Renal cortical epithelial cell (primary cell): ENCODE measurements around the gene NXN. TPM values are rescaled to one million over a fixed set of nuclear protein-coding genes. Genes with fewer than 3 reads are reported as not detected.
A peak's percentile ranks its signal among the peaks of the same experiment; 100 is the strongest.
"Not testable (repeated sequence)": the region's sequence is repeated elsewhere in the genome, so short reads cannot be mapped to it uniquely, and the experiment has no call there.

Experiments
- DNase-seq: peaks from one replicate; pipeline ENCODE4 v3.0.0-alpha.2; 2011; ENCODE audit warnings: low read depth
- total RNA-seq: library from RNA; depleted of rRNA; stranded (reverse); fragments of >200 nt; gene quantifications from 2 replicates; pipeline ENCODE4 v1.2.3, GENCODE V29; 2014

The NXN gene
- total RNA-seq, 1 donor from 2014 or later: 57.7 TPM

- DNase-seq: no peak
These were observed 25.8 kb downstream of the NXN start for GRCh38 chr17:953767-954166.

DNA sequence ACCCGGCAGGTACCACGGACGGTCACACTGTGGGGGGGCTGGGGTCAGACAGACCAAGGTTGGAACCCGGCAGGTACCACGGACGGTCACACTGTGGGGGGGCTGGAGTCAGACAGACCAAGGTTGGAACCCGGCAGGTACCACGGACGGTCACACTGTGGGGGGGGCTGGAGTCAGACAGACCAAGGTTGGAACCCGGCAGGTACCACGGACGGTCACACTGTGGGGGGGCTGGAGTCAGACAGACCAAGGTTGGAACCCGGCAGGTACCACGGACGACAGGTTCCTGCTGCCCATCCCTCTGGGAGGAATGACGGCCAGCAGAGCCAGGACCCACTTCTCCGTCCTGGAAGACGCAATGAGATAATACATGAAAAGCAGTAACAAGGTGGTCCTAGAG, 27.0 kb downstream of the NXN start:
- not testable (repeated sequence) for DNase-seq

- DNase-seq: peak; percentile 90
These were observed 28.0 kb downstream of the NXN start for GRCh38 chr17:951325-952132.

DNA sequence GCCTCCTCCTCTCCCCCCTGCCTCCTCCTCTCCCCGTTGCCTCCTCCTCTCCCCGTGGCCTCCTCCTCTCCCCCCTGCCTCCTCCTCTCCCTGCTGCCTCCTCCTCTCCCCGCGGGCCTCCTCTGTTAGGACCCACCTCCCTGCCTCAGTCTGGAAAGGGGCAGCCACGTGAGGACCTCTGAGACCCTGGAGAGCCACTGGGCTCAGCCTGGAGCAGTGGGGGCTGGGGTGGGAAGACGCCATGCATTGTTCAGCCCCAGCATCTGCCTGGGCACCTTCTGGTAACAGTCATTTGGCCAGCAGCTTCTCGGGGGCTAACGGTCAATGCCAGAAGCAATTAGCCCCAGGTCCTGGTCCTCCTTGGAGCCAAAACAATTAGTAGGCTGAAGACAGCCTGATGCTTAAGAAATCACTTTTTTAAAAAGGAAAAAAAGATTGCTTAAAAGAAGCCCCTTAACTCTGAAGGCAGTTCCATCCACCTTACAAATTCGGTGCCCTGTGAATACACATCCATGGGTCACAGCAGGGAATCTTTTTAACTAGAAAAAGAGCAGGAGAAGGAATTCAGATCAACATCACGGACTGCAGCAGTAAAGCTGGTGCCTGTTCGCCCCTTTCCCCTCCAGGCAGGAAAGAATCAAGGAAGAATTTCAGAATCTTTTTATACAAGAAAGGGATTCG, 29.8 kb downstream of the NXN start:
- DNase-seq: no peak

- peak; percentile 65 for DNase-seq
These were observed 31.2 kb downstream of the NXN start for GRCh38 chr17:948284-948852.

DNA sequence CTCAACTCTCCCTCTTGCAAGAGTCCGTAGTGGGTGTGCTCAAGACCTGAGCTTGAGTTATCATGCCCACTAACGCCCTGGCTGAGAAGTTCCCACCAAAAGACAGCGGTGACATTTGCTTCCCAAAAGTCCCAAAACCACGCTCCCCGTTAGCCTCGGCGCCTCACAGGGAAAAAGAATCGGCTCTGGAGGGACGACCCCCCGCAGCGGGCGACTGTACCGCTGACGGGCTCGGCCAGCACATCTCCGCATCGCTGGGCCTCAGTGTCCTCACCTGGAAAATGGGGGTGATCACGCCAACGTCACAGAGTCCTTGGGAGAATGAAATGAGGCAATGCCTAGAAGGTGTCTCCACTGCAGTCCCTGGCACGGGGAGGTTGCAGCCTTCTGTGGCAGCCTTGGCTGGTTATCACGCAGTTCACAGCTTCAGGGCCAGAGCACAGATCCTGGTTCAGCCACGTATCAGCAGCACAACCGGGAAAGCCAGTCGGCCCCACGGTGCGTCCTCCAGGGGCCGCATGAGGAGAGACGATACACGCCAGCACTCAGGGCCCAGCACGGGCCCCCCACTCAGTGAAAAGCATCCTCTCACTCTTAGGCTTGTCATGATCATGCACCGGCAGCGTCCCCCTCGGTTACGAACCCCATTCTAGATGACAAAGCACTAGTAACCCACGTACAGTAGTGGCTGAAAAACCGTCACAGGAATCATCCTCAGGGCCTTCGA, 32.9 kb downstream of the NXN start:
- DNase-seq: no peak

DNA sequence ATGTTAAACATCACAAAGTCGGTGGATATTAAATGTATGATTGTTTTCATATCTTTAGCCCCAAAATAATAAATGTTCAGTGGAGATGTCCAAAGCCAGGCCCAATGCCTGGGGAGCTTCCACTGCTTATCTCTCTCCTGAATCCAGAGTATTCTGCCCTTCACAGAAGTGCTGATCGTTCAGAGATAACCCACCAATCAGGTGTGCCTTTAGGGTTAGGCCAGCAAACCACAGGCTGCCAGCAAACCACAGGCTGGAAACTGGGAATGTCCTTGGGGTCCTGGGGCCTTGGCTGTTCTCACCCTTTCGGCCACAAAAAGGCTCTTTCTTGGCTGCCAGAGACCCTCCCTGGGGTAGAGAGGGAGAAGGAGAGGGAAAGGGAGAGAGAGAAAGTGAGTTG, 33.9 kb downstream of the NXN start:
- DNase-seq: no peak

- no peak for DNase-seq
These were observed 35.2 kb downstream of the NXN start for GRCh38 chr17:944266-944826.

GRCh38 chr17:935485-935884, 44.1 kb downstream of the NXN start:
- DNase-seq: no peak

GRCh38 chr17:933312-934073, 46.1 kb downstream of the NXN start:
- DNase-seq: peak; percentile 96

DNA sequence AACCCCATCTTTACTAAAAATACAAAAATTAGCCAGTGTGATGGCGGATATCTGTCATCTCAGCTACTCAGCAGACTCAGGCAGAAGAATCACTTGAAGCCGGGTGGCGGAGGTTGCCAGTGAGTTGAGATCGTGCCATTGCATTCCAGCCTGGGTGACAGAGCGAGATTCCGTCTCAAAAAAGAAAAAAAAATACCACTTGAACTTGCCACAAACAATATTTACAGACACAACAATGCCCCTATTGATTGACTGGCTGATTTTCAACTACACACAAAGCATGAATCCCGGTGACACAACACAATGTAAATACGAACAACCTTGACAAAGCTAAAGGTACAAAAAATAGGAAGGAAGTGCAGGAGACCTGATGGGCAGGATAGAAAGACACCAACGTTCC, 49.3 kb downstream of the NXN start:
- no peak for DNase-seq

- no peak for DNase-seq
These were observed 50.0 kb downstream of the NXN start for GRCh38 chr17:929586-929985.

GRCh38 chr17:927611-928461, 51.7 kb downstream of the NXN start:
- peak; percentile 99 for DNase-seq

DNA sequence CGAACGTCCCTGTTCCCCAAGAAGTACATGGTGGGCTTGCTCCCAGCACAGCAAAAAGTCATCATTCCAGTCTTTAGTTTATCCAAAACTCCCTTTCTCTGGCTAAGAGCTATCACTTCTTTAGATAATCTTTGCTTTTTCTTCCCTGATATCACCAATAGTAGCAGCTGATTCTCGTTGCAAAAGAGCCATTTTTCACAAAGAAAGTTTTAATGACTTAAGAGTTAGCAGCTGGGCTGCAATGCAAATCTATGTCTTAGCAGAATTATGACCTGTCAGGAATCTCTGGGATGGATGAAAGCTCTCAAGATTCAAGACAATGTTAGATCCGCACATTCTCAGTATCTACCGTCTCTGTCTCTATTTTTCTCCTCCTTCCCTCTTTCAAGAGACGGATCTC, 53.8 kb downstream of the NXN start:
- DNase-seq: no peak

DNA sequence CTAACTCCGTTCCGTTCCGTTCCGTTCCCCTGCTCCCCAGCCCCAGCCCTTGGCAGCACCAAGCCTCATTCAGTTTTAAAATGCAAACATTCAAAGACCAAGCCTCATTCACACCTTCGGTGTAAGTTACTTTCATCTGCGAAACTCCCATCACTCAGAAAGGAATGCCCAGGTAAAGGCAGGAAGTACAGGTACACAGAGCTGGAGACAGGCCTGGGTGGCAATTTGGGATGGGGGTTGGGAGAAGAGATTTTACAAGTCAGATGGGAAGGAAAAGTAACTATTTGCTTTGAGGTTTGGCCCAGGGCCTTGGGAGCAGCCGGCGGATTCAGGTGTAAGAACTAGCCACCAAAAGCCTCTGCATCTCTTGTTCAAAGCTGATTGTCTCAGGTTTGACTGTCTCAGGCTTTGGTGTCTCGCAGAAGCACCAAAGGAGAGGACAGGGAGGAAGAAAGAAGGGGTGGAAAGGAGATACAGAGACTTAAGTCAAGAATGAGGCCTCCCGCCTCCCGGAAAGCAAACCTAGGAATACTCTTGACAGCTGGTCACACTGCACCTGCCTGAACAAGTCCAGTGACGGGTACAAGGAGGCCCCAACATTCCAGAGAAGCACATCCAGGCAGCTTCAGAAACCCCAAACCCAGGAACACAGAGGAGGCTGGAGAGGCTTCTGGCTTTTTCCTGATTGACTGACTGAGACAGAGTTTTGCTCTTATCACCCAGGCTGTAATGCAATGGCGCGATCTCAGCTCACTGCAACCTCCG, 54.7 kb downstream of the NXN start:
- no peak for DNase-seq

- not testable (repeated sequence) for DNase-seq
These were observed 55.3 kb downstream of the NXN start for GRCh38 chr17:924306-924705.

DNA sequence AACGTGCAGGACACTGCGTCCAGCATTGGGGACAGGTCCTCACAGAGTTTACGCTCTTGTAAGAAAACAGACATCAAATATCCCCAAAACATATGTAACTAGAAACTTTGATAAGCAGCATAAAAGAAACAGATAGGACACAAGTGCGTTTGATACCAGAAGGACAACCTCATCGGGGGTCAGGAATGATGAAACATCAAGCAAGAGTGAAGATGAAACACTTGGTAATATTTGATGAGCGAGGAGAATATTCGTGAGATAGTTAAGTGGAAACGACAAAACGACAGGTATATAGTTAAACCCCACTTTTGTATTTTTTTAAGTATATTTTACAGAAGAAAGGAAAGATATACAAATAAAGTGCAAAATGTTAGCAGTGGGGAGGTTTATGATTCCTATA, 55.9 kb downstream of the NXN start:
- DNase-seq: no peak

GRCh38 chr17:921161-921560, 58.4 kb downstream of the NXN start:
- DNase-seq: peak; percentile 40

DNA sequence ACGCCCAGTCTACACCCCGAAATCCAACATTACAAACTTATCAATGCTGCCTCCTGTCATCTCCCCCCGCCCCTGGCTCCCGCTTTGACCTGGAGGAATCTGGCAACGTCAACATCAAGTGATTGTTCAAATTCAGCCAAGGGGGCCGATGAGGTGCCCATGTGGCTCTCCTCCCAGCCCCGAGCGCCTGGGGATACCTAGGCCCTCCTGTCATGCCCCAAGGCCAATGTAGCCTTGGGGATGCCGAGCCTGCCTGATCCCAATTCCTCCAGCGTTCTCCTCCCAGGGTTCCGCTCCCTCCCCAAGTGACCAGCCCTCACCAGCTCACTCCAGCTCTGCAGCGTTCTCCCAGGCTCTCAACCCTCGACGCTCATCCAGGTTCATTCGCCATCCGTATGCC, 59.4 kb downstream of the NXN start:
- no peak for DNase-seq
